Measurements from ENCODE around the gene RCCD1.

The RCCD1 gene

GRCh38 chr15:90934256-90934948 lies 20.3 kb upstream of the RCCD1 start:
- peak overlapping the region; percentile 8 for H3K4me3 ChIP-seq (ENCODE audit: low read length)
- no peak overlapping the region for H4K8ac ChIP-seq (ENCODE audit: low read depth, low read length)
- peak; percentile 93 for DNase-seq
- H3K9ac ChIP-seq (ENCODE audit: low read length) = no peak overlapping the region
- no peak overlapping the region for H2AK5ac ChIP-seq (ENCODE audit: low read length)
- no peak overlapping the region for H3K4ac ChIP-seq (ENCODE audit: low read depth, low read length)
- peaks cover 1% of the 10 kb centered on the region for H3K4me1 ChIP-seq (ENCODE audit: control insufficient read depth, low read depth, low read length)
- no peak overlapping the region for H3K27ac ChIP-seq (ENCODE audit: low read depth, low read length)
- H3K18ac ChIP-seq (ENCODE audit: low read length) = no peak overlapping the region
- no peaks in the 10 kb centered on the region for H3K79me2 ChIP-seq (ENCODE audit: control insufficient read depth, insufficient read depth, low read length)
- no peak overlapping the region for H3K23ac ChIP-seq (ENCODE audit: low read length)
- no peak overlapping the region for H2BK5ac ChIP-seq (ENCODE audit: low read length)
- H3K36me3 ChIP-seq (ENCODE audit: control insufficient read depth, insufficient read depth, low read length) = no peaks in the 10 kb centered on the region
- H2BK120ac ChIP-seq (ENCODE audit: low read depth, low read length) = no peak overlapping the region
- H2BK15ac ChIP-seq (replicated peaks; ENCODE audit: low read depth) = no peak overlapping the region
- peak overlapping the region; percentile 37 for H3K56ac ChIP-seq (ENCODE audit: low read length)
- peaks cover 4% of the 10 kb centered on the region for H3K79me1 ChIP-seq (ENCODE audit: low read length)
- WGBS (ENCODE audit: extremely low coverage, insufficient coverage, low lambda C conversion rate) = no CpG with 5 or more reads among the region's 19 CpGs
- H3K4me2 ChIP-seq (ENCODE audit: low read length) = peak overlapping the region; percentile 73
- no peaks in the 10 kb centered on the region for H3K27me3 ChIP-seq (ENCODE audit: insufficient read depth, low read length, poor library complexity)
- no peak overlapping the region for H4K5ac ChIP-seq (ENCODE audit: low read length)

DNA sequence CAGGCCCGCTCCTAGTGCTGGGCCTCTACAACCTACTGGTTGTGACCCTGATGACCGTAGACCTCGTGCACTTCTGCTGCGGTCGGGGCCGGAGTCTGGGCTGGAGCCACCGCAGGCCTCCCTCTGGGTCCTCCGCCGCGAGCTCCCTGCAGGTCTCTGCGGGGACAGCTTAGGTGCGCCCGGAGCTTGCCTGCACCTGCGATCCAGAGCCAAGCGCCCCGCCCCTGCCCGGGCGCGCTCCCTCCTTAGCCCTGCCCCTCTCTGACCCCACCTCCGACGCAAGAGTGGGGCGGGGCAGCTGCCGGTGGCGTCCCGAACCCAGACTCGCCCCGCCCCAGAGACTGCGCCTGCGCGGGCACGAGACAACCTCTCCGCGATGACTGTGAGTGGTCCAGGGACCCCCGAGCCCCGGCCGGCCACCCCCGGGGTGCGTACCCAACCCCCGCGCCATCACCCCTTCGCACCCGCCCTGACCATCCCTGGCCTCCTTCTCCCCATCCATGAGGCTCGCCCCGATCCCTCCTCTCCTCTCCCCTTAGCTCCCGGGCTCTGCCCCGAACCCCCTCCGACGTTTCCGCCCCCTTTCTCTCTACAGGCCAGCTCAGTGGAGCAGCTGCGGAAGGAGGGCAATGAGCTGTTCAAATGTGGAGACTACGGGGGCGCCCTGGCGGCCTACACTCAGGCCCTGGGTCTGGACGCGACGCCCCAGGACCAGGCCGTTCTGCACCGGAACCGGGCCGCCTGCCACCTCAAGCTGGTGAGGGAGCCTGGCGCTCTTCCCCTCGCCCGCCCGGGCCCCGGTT lies 19.5 kb upstream of the RCCD1 start, which contains the start of gene UNC45A:
TSS of gene UNC45A (plus strand) at position 337 of the 803 bp plus-strand sequence. CDS start at position 377, 40 bp downstream.
- no peak within 1 kb of the TSS for H3K4ac ChIP-seq (ENCODE audit: low read depth, low read length)
- no peaks in the 10 kb centered on the region for H3K79me2 ChIP-seq (ENCODE audit: control insufficient read depth, insufficient read depth, low read length)
- H3K4me1 ChIP-seq (ENCODE audit: control insufficient read depth, low read depth, low read length) = peaks cover 1% of the 10 kb centered on the region
- H3K23ac ChIP-seq (ENCODE audit: low read length) = peak within 1 kb of the TSS; percentile 71
- peak; percentile 95 for DNase-seq
- no CpG with 5 or more reads among the region's 65 CpGs for WGBS (ENCODE audit: extremely low coverage, insufficient coverage, low lambda C conversion rate)
- peak within 1 kb of the TSS; percentile 70 for H3K4me3 ChIP-seq (ENCODE audit: low read length)
- peak within 1 kb of the TSS; percentile 17 for H3K27ac ChIP-seq (ENCODE audit: low read depth, low read length)
- peak within 1 kb of the TSS; percentile 86 for H3K9ac ChIP-seq (ENCODE audit: low read length)
- H3K36me3 ChIP-seq (ENCODE audit: control insufficient read depth, insufficient read depth, low read length) = peaks cover 1% of the 10 kb centered on the region
- no peak within 1 kb of the TSS for H2BK5ac ChIP-seq (ENCODE audit: low read length)
- no peak within 1 kb of the TSS for H4K8ac ChIP-seq (ENCODE audit: low read depth, low read length)
- no peak within 1 kb of the TSS for H2BK120ac ChIP-seq (ENCODE audit: low read depth, low read length)
- no peak within 1 kb of the TSS for H2BK15ac ChIP-seq (replicated peaks; ENCODE audit: low read depth)
- H3K56ac ChIP-seq (ENCODE audit: low read length) = peak within 1 kb of the TSS; percentile 94
- H3K18ac ChIP-seq (ENCODE audit: low read length) = no peak within 1 kb of the TSS
- peak within 1 kb of the TSS; percentile 13 for H2AK5ac ChIP-seq (ENCODE audit: low read length)
- peak within 1 kb of the TSS; percentile 86 for H3K4me2 ChIP-seq (ENCODE audit: low read length)
- no peak within 1 kb of the TSS for H4K5ac ChIP-seq (ENCODE audit: low read length)
- H3K27me3 ChIP-seq (ENCODE audit: insufficient read depth, low read length, poor library complexity) = no peaks in the 10 kb centered on the region
- H3K79me1 ChIP-seq (ENCODE audit: low read length) = peaks cover 4% of the 10 kb centered on the region

GRCh38 chr15:90936823-90937222 lies 17.9 kb upstream of the RCCD1 start:
- Histone ChIP-seq H2BK120ac (ENCODE audit: low read depth, low read length) (no peak overlapping the region), H3K27me3 (ENCODE audit: insufficient read depth, low read length, poor library complexity) (no peaks in the 10 kb centered on the region), H3K27ac (ENCODE audit: low read depth, low read length) (no peak overlapping the region), H3K4me3 (ENCODE audit: low read length) (no peak overlapping the region), H3K4me2 (ENCODE audit: low read length) (no peak overlapping the region), H4K8ac (ENCODE audit: low read depth, low read length) (no peak overlapping the region), H3K79me1 (ENCODE audit: low read length) (peaks cover 4% of the 10 kb centered on the region), H3K23ac (ENCODE audit: low read length) (no peak overlapping the region), H3K9ac (ENCODE audit: low read length) (no peak overlapping the region), H3K79me2 (ENCODE audit: control insufficient read depth, insufficient read depth, low read length) (no peaks in the 10 kb centered on the region), H3K4ac (ENCODE audit: low read depth, low read length) (no peak overlapping the region), H3K36me3 (ENCODE audit: control insufficient read depth, insufficient read depth, low read length) (peaks cover 9% of the 10 kb centered on the region), H3K4me1 (ENCODE audit: control insufficient read depth, low read depth, low read length) (peaks cover 1% of the 10 kb centered on the region), H3K56ac (ENCODE audit: low read length) (no peak overlapping the region), H2BK15ac (replicated peaks; ENCODE audit: low read depth) (no peak overlapping the region), H4K5ac (ENCODE audit: low read length) (no peak overlapping the region), H2AK5ac (ENCODE audit: low read length) (no peak overlapping the region), H3K18ac (ENCODE audit: low read length) (no peak overlapping the region), H2BK5ac (ENCODE audit: low read length) (no peak overlapping the region)
- WGBS (ENCODE audit: extremely low coverage, insufficient coverage, low lambda C conversion rate) = no CpG with 5 or more reads among the region's 1 CpG
- no peak for DNase-seq

DNA sequence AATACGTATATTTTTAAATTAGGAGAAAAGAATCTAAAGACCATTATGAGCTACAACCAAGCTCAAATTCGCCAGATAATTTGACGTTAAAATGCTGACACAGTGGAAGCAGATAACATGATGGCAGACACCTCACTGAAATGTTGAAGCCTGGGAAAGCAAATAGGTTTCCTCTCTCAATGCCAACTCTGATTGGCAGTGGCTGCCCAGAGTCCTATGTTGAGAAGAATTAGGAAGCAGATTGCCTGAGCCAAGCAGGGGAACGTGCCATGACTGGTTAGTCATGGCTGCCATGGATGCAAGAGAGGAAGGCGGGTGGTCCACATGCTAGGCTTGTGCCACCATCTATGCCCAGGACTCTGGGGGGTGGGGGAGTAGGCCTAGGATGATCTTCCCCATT lies 16.4 kb upstream of the RCCD1 start:
- H3K27me3 ChIP-seq (ENCODE audit: insufficient read depth, low read length, poor library complexity) = no peaks in the 10 kb centered on the region
- H4K8ac ChIP-seq (ENCODE audit: low read depth, low read length) = no peak overlapping the region
- H3K79me1 ChIP-seq (ENCODE audit: low read length) = peaks cover 4% of the 10 kb centered on the region
- H2BK5ac ChIP-seq (ENCODE audit: low read length) = no peak overlapping the region
- no CpG with 5 or more reads among the region's 5 CpGs for WGBS (ENCODE audit: extremely low coverage, insufficient coverage, low lambda C conversion rate)
- no peak overlapping the region for H3K23ac ChIP-seq (ENCODE audit: low read length)
- no peak overlapping the region for H3K9ac ChIP-seq (ENCODE audit: low read length)
- H3K79me2 ChIP-seq (ENCODE audit: control insufficient read depth, insufficient read depth, low read length) = no peaks in the 10 kb centered on the region
- H3K36me3 ChIP-seq (ENCODE audit: control insufficient read depth, insufficient read depth, low read length) = peaks cover 13% of the 10 kb centered on the region
- no peak overlapping the region for H3K4me3 ChIP-seq (ENCODE audit: low read length)
- no peak for DNase-seq
- H3K56ac ChIP-seq (ENCODE audit: low read length) = no peak overlapping the region
- no peak overlapping the region for H2BK15ac ChIP-seq (replicated peaks; ENCODE audit: low read depth)
- H2AK5ac ChIP-seq (ENCODE audit: low read length) = no peak overlapping the region
- no peak overlapping the region for H3K4me2 ChIP-seq (ENCODE audit: low read length)
- H2BK120ac ChIP-seq (ENCODE audit: low read depth, low read length) = no peak overlapping the region
- H3K18ac ChIP-seq (ENCODE audit: low read length) = no peak overlapping the region
- no peak overlapping the region for H3K27ac ChIP-seq (ENCODE audit: low read depth, low read length)
- peaks cover 1% of the 10 kb centered on the region for H3K4me1 ChIP-seq (ENCODE audit: control insufficient read depth, low read depth, low read length)
- no peak overlapping the region for H3K4ac ChIP-seq (ENCODE audit: low read depth, low read length)
- H4K5ac ChIP-seq (ENCODE audit: low read length) = no peak overlapping the region

GRCh38 chr15:90939756-90940155 lies 14.9 kb upstream of the RCCD1 start:
- no peak overlapping the region for H3K9ac ChIP-seq (ENCODE audit: low read length)
- DNase-seq = no peak
- H3K23ac ChIP-seq (ENCODE audit: low read length) = no peak overlapping the region
- no peak overlapping the region for H2BK5ac ChIP-seq (ENCODE audit: low read length)
- H3K4me3 ChIP-seq (ENCODE audit: low read length) = no peak overlapping the region
- no peak overlapping the region for H3K56ac ChIP-seq (ENCODE audit: low read length)
- H2BK120ac ChIP-seq (ENCODE audit: low read depth, low read length) = no peak overlapping the region
- no peaks in the 10 kb centered on the region for H3K79me2 ChIP-seq (ENCODE audit: control insufficient read depth, insufficient read depth, low read length)
- H2AK5ac ChIP-seq (ENCODE audit: low read length) = no peak overlapping the region
- H3K36me3 ChIP-seq (ENCODE audit: control insufficient read depth, insufficient read depth, low read length) = peaks cover 16% of the 10 kb centered on the region
- no peaks in the 10 kb centered on the region for H3K27me3 ChIP-seq (ENCODE audit: insufficient read depth, low read length, poor library complexity)
- no peak overlapping the region for H4K5ac ChIP-seq (ENCODE audit: low read length)
- H3K27ac ChIP-seq (ENCODE audit: low read depth, low read length) = no peak overlapping the region
- no peak overlapping the region for H3K18ac ChIP-seq (ENCODE audit: low read length)
- H3K79me1 ChIP-seq (ENCODE audit: low read length) = peaks cover 4% of the 10 kb centered on the region
- no peak overlapping the region for H4K8ac ChIP-seq (ENCODE audit: low read depth, low read length)
- no peak overlapping the region for H3K4ac ChIP-seq (ENCODE audit: low read depth, low read length)
- peaks cover 1% of the 10 kb centered on the region for H3K4me1 ChIP-seq (ENCODE audit: control insufficient read depth, low read depth, low read length)
- no CpG with 5 or more reads among the region's 7 CpGs for WGBS (ENCODE audit: extremely low coverage, insufficient coverage, low lambda C conversion rate)
- H2BK15ac ChIP-seq (replicated peaks; ENCODE audit: low read depth) = no peak overlapping the region
- no peak overlapping the region for H3K4me2 ChIP-seq (ENCODE audit: low read length)
